KMS-11 (cell line): Measurements from ENCODE around the gene SMTNL1.

ENCODE experiments used
- H2AFZ ChIP-seq: fragments of 200-600 bp; sonication (generic); 2 replicates; pipeline ENCODE4 v1.6.1; 2016; ENCODE audit warnings: antibody characterized with exemption, mixed run types, low read depth
- H3K27ac ChIP-seq: fragments of 200-600 bp; sonication (generic); 2 replicates; pipeline ENCODE4 v1.6.1; 2016; ENCODE audit warnings: mild to moderate bottlenecking, mixed run types
- H3K27me3 ChIP-seq: fragments of 200-600 bp; sonication (generic); 2 replicates; pipeline ENCODE4 v1.6.1; 2017; ENCODE audit warnings: mild to moderate bottlenecking, low read depth, mixed run types, moderate library complexity; ENCODE audit not compliant: insufficient read depth
- H3K36me3 ChIP-seq: fragments of 200-600 bp; sonication (generic); 2 replicates; pipeline ENCODE4 v1.6.1; 2017; ENCODE audit warnings: mild to moderate bottlenecking, mixed run types; ENCODE audit not compliant: insufficient read depth
- H3K4me1 ChIP-seq: fragments of 200-600 bp; sonication (generic); 2 replicates; pipeline ENCODE4 v1.6.1; 2016; ENCODE audit warnings: mild to moderate bottlenecking, low read depth, mixed run types; ENCODE audit not compliant: poor library complexity, severe bottlenecking
- H3K4me2 ChIP-seq: fragments of 200-600 bp; sonication (generic); 2 replicates; pipeline ENCODE4 v1.7.0; 2016; ENCODE audit warnings: mild to moderate bottlenecking, mixed run types
- H3K4me3 ChIP-seq: fragments of 200-600 bp; sonication (generic); IDR thresholded peaks from 2 replicates; pipeline ENCODE4 v1.6.1; 2017; ENCODE audit warnings: low read depth, low read length, mixed read lengths; ENCODE audit not compliant: insufficient read depth
- H3K79me2 ChIP-seq: fragments of 200-600 bp; sonication (generic); 2 replicates; pipeline ENCODE4 v1.6.1; 2016; ENCODE audit warnings: low read depth, mixed run types; ENCODE audit not compliant: insufficient read depth
- H3K9ac ChIP-seq: fragments of 200-600 bp; sonication (generic); 2 replicates; pipeline ENCODE4 v1.6.1; 2016; ENCODE audit warnings: mild to moderate bottlenecking, mixed run types
- H4K20me1 ChIP-seq: fragments of 200-600 bp; sonication (generic); 2 replicates; pipeline ENCODE4 v1.6.1; 2016; ENCODE audit warnings: mild to moderate bottlenecking, mixed run types; ENCODE audit not compliant: insufficient read depth
- CTCF ChIP-seq: fragments of 200-600 bp; sonication (generic); conservative IDR thresholded peaks from 2 replicates; pipeline ENCODE4 v1.6.1; 2017; ENCODE audit warnings: low read depth, mild to moderate bottlenecking, antibody characterized with exemption, low read length, moderate library complexity, mixed read lengths

SMTNL1 gene

GRCh38 chr11:57599381-57599780, 62.0 kb downstream of the SMTNL1 start:
- no peak overlapping the region for H3K9ac ChIP-seq
- no peak for TF ChIP-seq CTCF

More at GRCh38 chr11:57599381-57599780, 62.0 kb downstream of the SMTNL1 start:
- Histone ChIP-seq H4K20me1 (no peaks in the 10 kb centered on the region), H3K4me1 (no peaks in the 10 kb centered on the region), H3K36me3 (no peaks in the 10 kb centered on the region), H3K4me3 (no peak overlapping the region), H3K4me2 (no peak overlapping the region), H3K27ac (no peak overlapping the region), H3K27me3 (no peaks in the 10 kb centered on the region), H3K79me2 (no peaks in the 10 kb centered on the region), H2AFZ (no peak overlapping the region)
